ENCODE measurements around the gene PTOV1. TPM values are rescaled to one million over a fixed set of nuclear protein-coding genes. Genes with fewer than 3 reads are reported as not detected.

The PTOV1 gene
- total RNA-seq, 1 donor from 2014 or later, result 466 TPM

DNA sequence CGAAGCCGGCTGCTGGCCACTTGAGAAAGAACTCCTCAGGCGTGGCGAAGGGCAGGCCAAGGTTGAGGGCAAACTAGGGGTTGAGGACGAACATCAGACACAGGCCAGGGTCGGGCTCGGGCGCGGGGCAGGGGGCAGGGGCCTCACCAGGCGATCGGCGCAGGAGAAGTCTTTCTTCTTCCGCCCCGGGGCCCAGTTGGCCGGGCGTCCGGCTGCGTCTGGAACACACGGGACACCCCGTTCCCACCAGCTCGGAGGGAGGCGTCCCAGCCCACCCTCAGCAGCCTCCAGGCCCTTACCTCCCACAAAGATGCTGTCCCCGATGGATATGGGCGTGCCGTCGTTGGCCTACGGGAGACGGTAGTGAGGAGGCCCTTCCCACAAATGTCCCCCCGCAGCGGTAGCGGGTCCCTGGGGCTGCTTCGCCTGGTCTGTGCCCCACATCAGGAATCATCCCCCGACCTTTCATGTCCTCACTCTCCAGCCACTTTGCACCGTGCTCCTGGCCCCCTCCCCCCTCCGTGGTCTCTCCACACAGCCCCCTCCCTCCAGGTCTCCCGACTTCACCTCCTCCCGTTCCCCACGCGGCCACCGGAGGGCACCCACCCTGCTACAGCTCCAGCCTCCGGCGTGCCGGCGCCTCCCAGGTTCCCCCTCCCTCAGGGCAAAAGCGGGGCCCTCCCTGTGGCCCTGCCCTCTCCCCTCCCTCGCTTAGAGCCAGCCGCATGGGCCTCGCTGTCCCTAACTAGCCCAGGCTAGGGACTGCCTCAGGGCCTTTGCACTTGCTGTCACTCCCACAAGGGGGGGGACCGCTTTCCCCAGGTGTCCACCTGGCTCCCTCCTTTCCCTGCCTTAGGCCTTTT, 11.7 kb downstream of the PTOV1 start:
- Mint-ChIP-seq H3K36me3 (ENCODE audit: low read depth) (peaks cover 18% of the 10 kb centered on the region), H3K9me3 (no peaks in the 10 kb centered on the region), H3K27me3 (ENCODE audit: low read depth) (peaks cover 34% of the 10 kb centered on the region), H3K4me1 (peaks cover 43% of the 10 kb centered on the region), H3K4me3 (peak overlapping the region; percentile 78), H3K27ac (ENCODE audit: unreplicated experiment) (no peak overlapping the region)
- DNase-seq (ENCODE audit: low read depth, low spot score), result no peak
- TF ChIP-seq, protein P1, sequence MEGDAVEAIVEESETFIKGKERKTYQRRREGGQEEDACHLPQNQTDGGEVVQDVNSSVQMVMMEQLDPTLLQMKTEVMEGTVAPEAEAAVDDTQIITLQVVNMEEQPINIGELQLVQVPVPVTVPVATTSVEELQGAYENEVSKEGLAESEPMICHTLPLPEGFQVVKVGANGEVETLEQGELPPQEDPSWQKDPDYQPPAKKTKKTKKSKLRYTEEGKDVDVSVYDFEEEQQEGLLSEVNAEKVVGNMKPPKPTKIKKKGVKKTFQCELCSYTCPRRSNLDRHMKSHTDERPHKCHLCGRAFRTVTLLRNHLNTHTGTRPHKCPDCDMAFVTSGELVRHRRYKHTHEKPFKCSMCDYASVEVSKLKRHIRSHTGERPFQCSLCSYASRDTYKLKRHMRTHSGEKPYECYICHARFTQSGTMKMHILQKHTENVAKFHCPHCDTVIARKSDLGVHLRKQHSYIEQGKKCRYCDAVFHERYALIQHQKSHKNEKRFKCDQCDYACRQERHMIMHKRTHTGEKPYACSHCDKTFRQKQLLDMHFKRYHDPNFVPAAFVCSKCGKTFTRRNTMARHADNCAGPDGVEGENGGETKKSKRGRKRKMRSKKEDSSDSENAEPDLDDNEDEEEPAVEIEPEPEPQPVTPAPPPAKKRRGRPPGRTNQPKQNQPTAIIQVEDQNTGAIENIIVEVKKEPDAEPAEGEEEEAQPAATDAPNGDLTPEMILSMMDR (conservative IDR thresholded peaks at IDR 0.05), result peak; percentile 41

- Mint-ChIP-seq H3K36me3 (ENCODE audit: low read depth) (peaks cover 18% of the 10 kb centered on the region), H3K4me3 (peak overlapping the region; percentile 78), H3K27me3 (ENCODE audit: low read depth) (peaks cover 36% of the 10 kb centered on the region), H3K27ac (ENCODE audit: unreplicated experiment) (no peak overlapping the region), H3K9me3 (no peaks in the 10 kb centered on the region), H3K4me1 (peaks cover 47% of the 10 kb centered on the region)
- DNase-seq (ENCODE audit: low read depth, low spot score), result no peak
- TF ChIP-seq, protein P1 (conservative IDR thresholded peaks at IDR 0.05), result no peak
Observed at GRCh38 chr19:49863254-49863934, 12.4 kb downstream of the PTOV1 start.

GRCh38 chr19:49863935-49864320, 13.0 kb downstream of the PTOV1 start:
- Mint-ChIP-seq H3K36me3 (ENCODE audit: low read depth) (peaks cover 18% of the 10 kb centered on the region), H3K9me3 (no peaks in the 10 kb centered on the region), H3K4me1 (peaks cover 47% of the 10 kb centered on the region), H3K4me3 (no peak overlapping the region), H3K27ac (ENCODE audit: unreplicated experiment) (no peak overlapping the region), H3K27me3 (ENCODE audit: low read depth) (peaks cover 31% of the 10 kb centered on the region)
- DNase-seq (ENCODE audit: low read depth, low spot score), result no peak
- TF ChIP-seq, protein P1 (conservative IDR thresholded peaks at IDR 0.05), result no peak

- H3K9me3 Mint-ChIP-seq, result no peaks in the 10 kb centered on the region
- no peak overlapping the region for H3K27ac Mint-ChIP-seq (ENCODE audit: unreplicated experiment)
- no peak for DNase-seq (ENCODE audit: low read depth, low spot score)
- H3K4me1 Mint-ChIP-seq, result peaks cover 47% of the 10 kb centered on the region
- no peak overlapping the region for H3K4me3 Mint-ChIP-seq
- TF ChIP-seq, protein P1 (conservative IDR thresholded peaks at IDR 0.05), result no peak
- H3K36me3 Mint-ChIP-seq (ENCODE audit: low read depth), result peaks cover 18% of the 10 kb centered on the region
- H3K27me3 Mint-ChIP-seq (ENCODE audit: low read depth), result peaks cover 27% of the 10 kb centered on the region
Observed at GRCh38 chr19:49864890-49865289, 13.9 kb downstream of the PTOV1 start.

GRCh38 chr19:49866933-49867782, 16.2 kb downstream of the PTOV1 start, which contains the start of gene PNKP:
Gene PNKP (minus strand): TSS chr19:49867576. CDS start chr19:49867204, 372 bp downstream.
- H3K27ac Mint-ChIP-seq (ENCODE audit: unreplicated experiment), result peak within 1 kb of the TSS; percentile 99
- TF ChIP-seq, protein P1 (conservative IDR thresholded peaks at IDR 0.05), result no peak
- no peaks in the 10 kb centered on the region for H3K9me3 Mint-ChIP-seq
- no peak within 1 kb of the TSS for H3K4me3 Mint-ChIP-seq
- H3K4me1 Mint-ChIP-seq, result peaks cover 52% of the 10 kb centered on the region
- H3K27me3 Mint-ChIP-seq (ENCODE audit: low read depth), result peaks cover 21% of the 10 kb centered on the region
- peak; percentile 79 for DNase-seq (ENCODE audit: low read depth, low spot score)
- peaks cover 16% of the 10 kb centered on the region for H3K36me3 Mint-ChIP-seq (ENCODE audit: low read depth)
